Osteoblast (primary cell): ENCODE measurements around the gene LPCAT3. TPM values are rescaled to one million over a fixed set of nuclear protein-coding genes. Genes with fewer than 3 reads are reported as not detected.

Source experiments
- DNase-seq: peaks from one replicate; pipeline ENCODE4 v3.0.0; 2011; ENCODE audit warnings: low spot score, mixed read lengths; ENCODE audit not compliant: insufficient read length; ENCODE audit errors: missing footprints
- H2AFZ ChIP-seq: 2 replicates; pipeline ENCODE4 v1.6.0; 2011; ENCODE audit warnings: mild to moderate bottlenecking, low read length
- H3K27ac ChIP-seq: 2 replicates; pipeline ENCODE4 v1.5.1; 2011; ENCODE audit warnings: mild to moderate bottlenecking, low read depth, low read length, moderate library complexity
- H3K27me3 ChIP-seq: 2 replicates; pipeline ENCODE4 v1.6.0; 2012; ENCODE audit warnings: mild to moderate bottlenecking, control low read depth, inconsistent platforms, low read length, moderate library complexity; ENCODE audit not compliant: insufficient read depth
- H3K36me3 ChIP-seq: 2 replicates; pipeline ENCODE4 v1.5.1; 2011; ENCODE audit warnings: mild to moderate bottlenecking, low read length, control low read depth, moderate library complexity; ENCODE audit not compliant: insufficient read depth
- H3K4me1 ChIP-seq: 2 replicates; pipeline ENCODE4 v1.5.1; 2011; ENCODE audit warnings: mild to moderate bottlenecking, low read length, control low read depth, moderate library complexity; ENCODE audit not compliant: insufficient read depth
- H3K4me2 ChIP-seq: 2 replicates; pipeline ENCODE4 v1.6.0; 2011; ENCODE audit warnings: mild to moderate bottlenecking, low read length; ENCODE audit not compliant: insufficient read depth
- H3K4me3 ChIP-seq: fragments of 200-600 bp; sonication (generic); 3 replicates; pipeline ENCODE4 v1.5.1; 2012; ENCODE audit warnings: mild to moderate bottlenecking, low read length, inconsistent platforms; ENCODE audit not compliant: insufficient read depth
- H3K79me2 ChIP-seq: 2 replicates; pipeline ENCODE4 v1.6.0; 2012; ENCODE audit warnings: mild to moderate bottlenecking, low read length, control low read depth, inconsistent platforms; ENCODE audit not compliant: insufficient read depth
- H3K9me3 ChIP-seq: 2 replicates; pipeline ENCODE4 v1.5.1; 2011; ENCODE audit warnings: low read depth, low read length, control low read depth
- H4K20me1 ChIP-seq: 2 replicates; pipeline ENCODE4 v1.6.0; 2012; ENCODE audit warnings: mild to moderate bottlenecking, low read length, control low read depth; ENCODE audit not compliant: insufficient read depth
- CTCF ChIP-seq: IDR thresholded peaks from 2 replicates; pipeline ENCODE4 v1.5.1; 2011; ENCODE audit warnings: mild to moderate bottlenecking, low read depth, low read length, moderate library complexity; ENCODE audit errors: extremely low read depth
- total RNA-seq: library from RNA; depleted of rRNA; stranded (reverse); fragments of >200 nt; gene quantifications from 2 replicates; pipeline ENCODE4 v1.2.3, GENCODE V29; 2012

Gene LPCAT3
- total RNA-seq, 1 donor: 20.3 TPM

- H3K27ac ChIP-seq: no peak overlapping the region
- no peaks in the 10 kb centered on the region for H3K9me3 ChIP-seq
- H3K36me3 ChIP-seq: no peaks in the 10 kb centered on the region
- H3K4me3 ChIP-seq: no peak overlapping the region
- no peak overlapping the region for H2AFZ ChIP-seq
- no peak for DNase-seq
- TF ChIP-seq CTCF: no peak
- no peaks in the 10 kb centered on the region for H4K20me1 ChIP-seq
- H3K79me2 ChIP-seq: no peaks in the 10 kb centered on the region
- no peak overlapping the region for H3K4me2 ChIP-seq
- no peaks in the 10 kb centered on the region for H3K4me1 ChIP-seq
- peaks cover 3% of the 10 kb centered on the region for H3K27me3 ChIP-seq
Measured at GRCh38 chr12:7035463-7035862, 17.2 kb upstream of the LPCAT3 start.

GRCh38 chr12:7034464-7034863 lies 16.2 kb upstream of the LPCAT3 start:
- Histone ChIP-seq H2AFZ (no peak overlapping the region), H3K4me2 (no peak overlapping the region), H3K27ac (no peak overlapping the region), H3K9me3 (no peaks in the 10 kb centered on the region), H3K27me3 (peaks cover 3% of the 10 kb centered on the region), H3K4me1 (no peaks in the 10 kb centered on the region), H3K4me3 (no peak overlapping the region), H4K20me1 (no peaks in the 10 kb centered on the region), H3K79me2 (no peaks in the 10 kb centered on the region), H3K36me3 (no peaks in the 10 kb centered on the region)
- no peak for DNase-seq
- TF ChIP-seq CTCF: no peak

- no peak for TF ChIP-seq CTCF
- no peak overlapping the region for H3K4me3 ChIP-seq
- H3K36me3 ChIP-seq: no peaks in the 10 kb centered on the region
- H2AFZ ChIP-seq: no peak overlapping the region
- no peak for DNase-seq
- no peak overlapping the region for H3K4me2 ChIP-seq
- H3K27ac ChIP-seq: no peak overlapping the region
- no peaks in the 10 kb centered on the region for H3K4me1 ChIP-seq
- peaks cover 3% of the 10 kb centered on the region for H3K27me3 ChIP-seq
- H4K20me1 ChIP-seq: no peaks in the 10 kb centered on the region
- H3K79me2 ChIP-seq: no peaks in the 10 kb centered on the region
- H3K9me3 ChIP-seq: no peaks in the 10 kb centered on the region
Measured at GRCh38 chr12:7032990-7033389, 14.7 kb upstream of the LPCAT3 start.

GRCh38 chr12:7031306-7031705 lies 13.0 kb upstream of the LPCAT3 start:
- H4K20me1 ChIP-seq: no peaks in the 10 kb centered on the region
- no peaks in the 10 kb centered on the region for H3K4me1 ChIP-seq
- H3K4me3 ChIP-seq: no peak overlapping the region
- DNase-seq: no peak
- H3K4me2 ChIP-seq: no peak overlapping the region
- TF ChIP-seq CTCF: no peak
- no peaks in the 10 kb centered on the region for H3K9me3 ChIP-seq
- peaks cover 3% of the 10 kb centered on the region for H3K27me3 ChIP-seq
- no peaks in the 10 kb centered on the region for H3K79me2 ChIP-seq
- no peak overlapping the region for H3K27ac ChIP-seq
- no peak overlapping the region for H2AFZ ChIP-seq
- H3K36me3 ChIP-seq: no peaks in the 10 kb centered on the region
